SKM-1 treated with dmso at 0.1 percent for 144 hours (cell line): ENCODE data around the gene APP.
"Not testable (repeated sequence)": the region's sequence is repeated elsewhere in the genome, so short reads cannot be mapped to it uniquely, and the experiment has no call there.

Experiments used
- DNase-seq: peaks from one replicate; lab custom pipeline; 2025; ENCODE audit not compliant: unreplicated experiment; lab: John Stamatoyannopoulos, UW

The APP gene

DNA sequence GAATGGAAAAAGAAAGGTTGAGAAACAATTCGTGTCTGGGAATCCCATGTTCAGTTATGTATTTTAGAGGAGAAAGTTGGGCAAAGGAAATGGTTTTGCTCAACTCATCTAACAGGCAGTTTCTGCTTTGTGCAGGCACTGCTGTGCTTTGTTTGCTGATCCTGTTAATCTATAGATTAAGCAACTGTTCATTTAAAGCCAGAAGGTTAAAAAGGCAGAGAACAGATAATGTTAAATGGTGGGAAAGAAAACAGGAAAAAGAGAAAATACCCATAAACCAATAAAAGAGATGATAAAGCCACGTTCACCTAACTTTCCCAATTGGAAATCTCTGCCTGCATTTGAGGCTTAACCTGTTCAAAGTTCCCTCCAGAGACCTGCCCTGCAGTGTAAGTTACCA is 70.0 kb downstream of the APP start:
- no peak for DNase-seq

GRCh38 chr21:26099610-26100219 is 70.9 kb downstream of the APP start:
- DNase-seq = no peak

GRCh38 chr21:26098772-26099397 is 71.7 kb downstream of the APP start:
- no peak for DNase-seq

- DNase-seq = no peak
These were observed 73.1 kb downstream of the APP start for GRCh38 chr21:26097475-26097874.

DNA sequence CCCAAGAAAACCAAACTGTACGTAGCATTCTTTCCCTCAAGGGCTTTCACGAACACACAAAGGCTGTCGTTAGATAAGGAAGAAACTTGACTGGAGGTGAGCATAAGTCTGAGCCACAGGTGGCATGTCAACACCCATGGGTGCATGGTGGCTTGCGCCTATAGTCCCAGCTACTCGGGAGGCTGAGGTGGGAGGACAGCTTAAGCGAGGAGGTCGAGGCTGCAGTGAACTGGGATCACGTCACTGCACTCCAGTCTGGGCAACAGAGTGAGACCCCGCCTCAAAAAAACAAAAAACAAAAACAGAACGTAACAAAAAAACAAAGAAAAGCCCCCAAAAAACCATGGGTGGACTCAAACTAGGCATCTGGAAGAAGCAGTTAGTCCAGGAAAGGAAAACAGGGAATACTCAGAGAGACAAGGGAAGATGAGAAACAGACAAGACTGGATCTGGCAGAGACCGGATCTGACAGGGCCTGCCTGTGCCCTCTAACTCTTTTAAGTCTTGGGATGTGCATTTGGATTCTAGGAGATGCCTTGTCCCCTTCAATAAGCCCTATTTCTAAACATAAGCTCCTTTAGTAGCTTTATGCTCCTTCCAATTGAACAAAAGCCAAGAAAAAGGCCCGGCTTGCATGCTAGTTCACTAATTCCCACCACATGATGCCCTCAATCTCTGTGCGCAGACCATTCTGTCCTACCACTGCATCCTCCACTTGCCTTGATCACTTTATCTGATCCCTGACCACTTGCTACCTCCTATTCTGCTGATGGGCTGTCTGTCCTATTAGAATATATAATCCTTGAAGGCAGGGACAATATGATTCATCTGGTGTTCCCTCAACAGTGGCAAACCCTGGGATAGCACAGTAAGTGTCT is 73.8 kb downstream of the APP start:
- no peak for DNase-seq

GRCh38 chr21:26095131-26095530 is 75.4 kb downstream of the APP start:
- DNase-seq = no peak

GRCh38 chr21:26093122-26093521 is 77.4 kb downstream of the APP start:
- DNase-seq = no peak

GRCh38 chr21:26091480-26092018 is 79.0 kb downstream of the APP start:
- no peak for DNase-seq

DNA sequence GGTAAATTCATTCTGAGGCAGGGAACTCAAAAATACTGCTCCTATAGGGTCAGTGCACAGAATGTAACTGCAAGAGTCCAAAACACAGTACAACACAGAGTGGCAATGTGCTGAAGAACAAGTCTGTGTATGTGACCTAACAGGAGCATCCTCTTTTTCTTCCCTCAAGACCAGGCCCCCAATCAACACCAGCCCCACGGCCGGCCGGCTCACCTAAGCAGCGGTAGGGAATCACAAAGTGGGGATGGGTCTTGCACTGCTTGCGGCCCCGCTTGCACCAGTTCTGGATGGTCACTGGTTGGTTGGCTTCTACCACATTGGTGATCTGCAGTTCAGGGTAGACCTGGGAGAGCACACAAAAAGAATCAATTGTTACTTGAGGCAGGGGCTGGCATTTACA is 80.8 kb downstream of the APP start:
- no peak for DNase-seq

- DNase-seq = no peak
These were observed 83.2 kb downstream of the APP start for GRCh38 chr21:26087223-26087918.

DNA sequence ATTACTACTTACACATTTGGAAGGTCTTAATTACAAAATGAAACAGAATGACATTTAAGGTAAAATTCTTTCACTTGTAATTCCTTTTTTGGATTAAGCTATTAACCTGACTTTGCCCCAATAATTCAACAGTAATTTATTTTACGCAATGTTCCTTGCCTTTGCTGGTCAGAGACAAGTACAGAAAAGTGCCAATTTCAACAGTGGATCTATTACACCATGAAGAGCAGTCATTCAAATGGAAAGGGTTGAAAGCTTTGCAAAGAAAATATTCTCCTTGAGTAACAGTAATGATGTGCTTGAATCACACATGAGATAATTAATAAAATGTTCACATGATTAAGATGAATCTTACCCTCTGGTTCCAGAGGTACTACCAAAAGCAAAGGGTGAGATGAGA is 84.7 kb downstream of the APP start:
- DNase-seq = no peak

- DNase-seq = no peak
These were observed 85.4 kb downstream of the APP start for GRCh38 chr21:26085127-26085526.

GRCh38 chr21:26082549-26082948 is 88.0 kb downstream of the APP start:
- DNase-seq = no peak

- not testable (repeated sequence) for DNase-seq
These were observed 89.3 kb downstream of the APP start for GRCh38 chr21:26081175-26081760.

GRCh38 chr21:26080211-26080610 is 90.4 kb downstream of the APP start:
- no peak for DNase-seq

DNA sequence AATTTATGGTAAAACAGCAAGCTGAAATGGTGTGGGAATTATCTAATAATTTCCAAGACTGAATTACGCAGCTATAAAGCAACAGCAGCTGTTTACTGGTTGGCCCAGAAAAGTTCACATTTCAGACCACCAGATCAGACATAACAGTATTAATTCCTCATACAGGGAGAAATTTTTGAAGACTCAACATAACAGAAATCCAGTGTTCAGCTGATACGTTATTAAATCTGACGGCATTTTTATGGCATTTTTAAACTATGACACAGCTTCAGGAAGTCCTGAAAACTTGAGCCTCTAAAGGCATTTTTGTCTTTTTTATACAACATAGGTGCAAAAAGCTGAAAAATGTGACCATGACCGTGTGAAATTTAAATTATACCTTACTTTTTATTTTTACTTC is 91.2 kb downstream of the APP start:
- no peak for DNase-seq

DNA sequence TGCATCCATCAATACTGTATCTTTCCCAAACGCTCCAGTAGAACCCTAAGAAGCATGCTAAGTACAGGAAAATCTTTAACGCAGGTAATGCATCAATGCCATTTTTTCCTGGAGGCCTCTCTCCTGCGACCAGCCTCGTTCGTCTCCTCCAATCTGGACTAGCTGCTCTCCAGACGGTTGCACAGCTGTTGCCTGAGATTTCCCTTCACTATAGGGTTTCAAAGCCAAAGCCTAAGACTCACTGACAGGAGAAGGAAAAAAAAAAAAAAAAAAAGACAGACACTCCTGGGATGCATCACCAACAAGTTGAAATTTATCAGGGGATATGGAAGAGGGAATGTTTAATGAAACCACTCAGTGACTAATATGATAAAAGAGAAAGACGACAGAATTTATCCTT is 93.0 kb downstream of the APP start:
- DNase-seq = no peak

DNA sequence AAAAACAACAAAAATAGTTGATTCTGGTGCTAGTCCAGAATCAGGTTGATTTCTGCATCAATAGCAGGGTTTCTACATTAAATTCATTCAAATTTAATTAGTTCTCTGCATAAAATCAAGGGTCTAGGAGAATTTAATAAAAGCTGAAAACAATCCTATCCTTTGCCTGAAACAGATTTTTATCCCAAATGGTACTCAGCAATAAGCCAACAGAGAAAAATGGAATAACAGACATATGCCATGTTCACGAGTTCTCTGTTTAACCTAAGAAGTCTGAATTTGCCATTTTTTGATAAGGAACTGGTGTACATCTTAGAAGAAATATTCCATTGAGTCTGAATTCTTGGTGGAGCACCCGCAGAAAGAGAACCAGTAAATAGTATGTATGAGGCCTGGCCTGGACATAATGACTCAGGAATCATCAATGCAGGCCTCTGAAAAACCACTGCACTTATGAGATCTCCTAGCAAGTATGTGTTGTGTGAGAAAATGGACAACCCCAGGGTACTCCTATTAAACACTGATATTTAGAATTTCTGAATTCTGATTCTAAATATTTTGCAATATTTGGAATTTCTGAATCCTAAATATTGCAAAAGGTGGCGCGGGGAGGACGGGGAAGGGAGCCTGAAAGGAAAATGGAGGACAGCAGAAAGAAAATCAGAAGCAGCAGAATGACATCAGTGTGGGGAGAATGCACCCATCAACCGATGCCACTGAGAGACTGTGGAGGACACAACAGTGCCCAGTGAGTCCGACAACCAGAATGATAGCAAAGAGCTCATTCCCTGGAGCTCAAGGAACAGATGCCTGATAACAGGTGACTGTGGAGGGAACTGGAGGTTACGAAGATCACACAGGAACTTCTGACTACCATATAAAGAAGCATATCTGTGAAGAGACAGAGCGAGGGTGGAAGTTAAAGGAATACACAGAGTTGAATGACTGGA is 97.6 kb downstream of the APP start:
- no peak for DNase-seq

- DNase-seq = no peak
These were observed 99.6 kb downstream of the APP start for GRCh38 chr21:26070822-26071425.
